ENCODE results near the gene DPCD.

GRCh38 chr10:101561068-101561915 is 26.8 kb upstream of the DPCD start:
- TF ChIP-seq POLR2AphosphoS5 (IDR thresholded peaks at IDR 0.05), result no peak
- TF ChIP-seq POLR2A (IDR thresholded peaks at IDR 0.05), result no peak
